Left lobe of liver (tissue), 2 donors: ENCODE measurements around the gene MMEL1. TPM values are rescaled to one million over a fixed set of nuclear protein-coding genes. Genes with fewer than 3 reads are reported as not detected.
"Not testable (repeated sequence)": the region's sequence is repeated elsewhere in the genome, so short reads cannot be mapped to it uniquely, and the experiment has no call there.

Experiments used
- ATAC-seq: fragments of 200-7000 bp; cut with Tn5 transposase; one replicate; pipeline ENCODE4 v1.9.1; 2020; ENCODE audit warnings: mild to moderate bottlenecking, moderate library complexity
- DNase-seq: peaks from one replicate; pipeline ENCODE4 v3.0.0-alpha.2; 2020; ENCODE audit warnings: low spot score
- total RNA-seq: library from RNA; stranded (reverse); gene quantifications from one replicate; pipeline ENCODE4 v1.2.1, GENCODE V29; 2021
- donor health status: DM: no; HTN: no; CAD: no; lungs with moderate emphysema.
- donor health status: DM: no; HTN: yes; CAD: no.

Gene MMEL1
- total RNA-seq, 1 donor from 2014 or later: not detected

GRCh38 chr1:2591581-2592261 is 41.1 kb downstream of the MMEL1 start:
- ATAC-seq (no peak), DNase-seq (no peak)

- no peak for DNase-seq
- ATAC-seq: no peak
These were observed 41.6 kb downstream of the MMEL1 start for GRCh38 chr1:2591233-2591580.

GRCh38 chr1:2590233-2591141 is 42.3 kb downstream of the MMEL1 start:
- ATAC-seq (no peak), DNase-seq (no peak)

- ATAC-seq (no peak), DNase-seq (no peak)
These were observed 43.2 kb downstream of the MMEL1 start for GRCh38 chr1:2589431-2590232.

GRCh38 chr1:2588661-2589430 is 44.0 kb downstream of the MMEL1 start:
- ATAC-seq (no peak), DNase-seq (no peak)

GRCh38 chr1:2587860-2588571 is 44.8 kb downstream of the MMEL1 start:
- no peak for DNase-seq

GRCh38 chr1:2587071-2587859 is 45.6 kb downstream of the MMEL1 start:
- no peak for DNase-seq

More at GRCh38 chr1:2587860-2588571, 44.8 kb downstream of the MMEL1 start:
- no peak for ATAC-seq

GRCh38 chr1:2586154-2587070 is 46.4 kb downstream of the MMEL1 start, which contains the start of gene PRXL2B:
PRXL2B (plus strand) TSS chr1:2586777; CDS start chr1:2586886, 109 bp downstream.
- ATAC-seq (peak; percentile 87), DNase-seq (peak; percentile 99)

More at GRCh38 chr1:2587071-2587859, 45.6 kb downstream of the MMEL1 start:
- ATAC-seq: no peak

- peak; percentile 78 for DNase-seq
- peak; percentile 58 for ATAC-seq
These were observed 47.3 kb downstream of the MMEL1 start for GRCh38 chr1:2585318-2586092.

- ATAC-seq (no peak), DNase-seq (no peak)
These were observed 48.0 kb downstream of the MMEL1 start for GRCh38 chr1:2584686-2585317.

- ATAC-seq (no peak), DNase-seq (no peak)
These were observed 48.9 kb downstream of the MMEL1 start for GRCh38 chr1:2583871-2584351.

GRCh38 chr1:2583331-2583791 is 49.5 kb downstream of the MMEL1 start:
- ATAC-seq (no peak), DNase-seq (no peak)

- ATAC-seq (no peak), DNase-seq (no peak)
These were observed 50.4 kb downstream of the MMEL1 start for GRCh38 chr1:2582391-2582790.

GRCh38 chr1:2580691-2581090 is 52.1 kb downstream of the MMEL1 start:
- ATAC-seq (no peak), DNase-seq (no peak)

- no peak for DNase-seq
- no peak for ATAC-seq
These were observed 54.1 kb downstream of the MMEL1 start for GRCh38 chr1:2578758-2579118.

GRCh38 chr1:2577565-2578075 is 55.2 kb downstream of the MMEL1 start:
- not testable (repeated sequence) for ATAC-seq, DNase-seq
